Mesenteric fat pad (tissue), 1 donor: ENCODE results near the gene MPIG6B. TPM values are rescaled to one million over a fixed set of nuclear protein-coding genes. Genes with fewer than 3 reads are reported as not detected.

Experiments used
- DNase-seq: peaks from one replicate; pipeline ENCODE4 v3.0.0-alpha.2; 2020; ENCODE audit warnings: low spot score
- total RNA-seq: library from RNA; stranded (reverse); fragmentation: NEBNext Ultra II Directional; extraction: Animal tissue kit (Norgen Biotek cat#: 25700); gene quantifications from one replicate; pipeline ENCODE4 v1.2.1, GENCODE V29; 2021
- donor health status: DM: yes; HTN: yes; CAD: no.

The MPIG6B gene
- total RNA-seq, 1 donor from 2014 or later: not detected

DNA sequence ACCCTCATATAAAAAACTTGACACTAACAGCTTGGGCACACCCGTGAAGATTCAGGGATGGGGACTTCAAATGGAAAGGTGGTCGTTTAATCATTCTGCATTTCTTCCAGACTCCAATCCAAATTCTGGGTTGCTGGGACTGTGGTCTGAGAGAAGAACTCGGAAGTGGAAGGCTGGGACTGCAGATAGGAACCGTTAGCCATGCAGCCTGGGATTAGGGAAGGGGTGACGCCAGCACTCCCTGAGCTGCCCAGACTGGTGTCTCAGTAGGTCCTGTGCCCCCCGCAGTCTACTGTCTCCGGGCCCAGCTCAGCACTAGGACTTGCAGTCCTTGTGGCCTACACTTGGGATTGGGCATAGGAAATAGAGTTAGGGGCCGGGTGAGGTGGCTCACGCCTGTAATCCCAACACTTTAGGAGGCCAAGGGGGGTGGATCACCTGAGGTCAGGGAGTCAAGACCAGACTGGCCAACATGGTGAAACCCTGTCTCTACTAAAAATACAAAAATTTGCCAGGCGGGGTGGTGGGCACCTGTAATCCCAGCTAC, 13.7 kb downstream of the MPIG6B start:
- DNase-seq: no peak

DNA sequence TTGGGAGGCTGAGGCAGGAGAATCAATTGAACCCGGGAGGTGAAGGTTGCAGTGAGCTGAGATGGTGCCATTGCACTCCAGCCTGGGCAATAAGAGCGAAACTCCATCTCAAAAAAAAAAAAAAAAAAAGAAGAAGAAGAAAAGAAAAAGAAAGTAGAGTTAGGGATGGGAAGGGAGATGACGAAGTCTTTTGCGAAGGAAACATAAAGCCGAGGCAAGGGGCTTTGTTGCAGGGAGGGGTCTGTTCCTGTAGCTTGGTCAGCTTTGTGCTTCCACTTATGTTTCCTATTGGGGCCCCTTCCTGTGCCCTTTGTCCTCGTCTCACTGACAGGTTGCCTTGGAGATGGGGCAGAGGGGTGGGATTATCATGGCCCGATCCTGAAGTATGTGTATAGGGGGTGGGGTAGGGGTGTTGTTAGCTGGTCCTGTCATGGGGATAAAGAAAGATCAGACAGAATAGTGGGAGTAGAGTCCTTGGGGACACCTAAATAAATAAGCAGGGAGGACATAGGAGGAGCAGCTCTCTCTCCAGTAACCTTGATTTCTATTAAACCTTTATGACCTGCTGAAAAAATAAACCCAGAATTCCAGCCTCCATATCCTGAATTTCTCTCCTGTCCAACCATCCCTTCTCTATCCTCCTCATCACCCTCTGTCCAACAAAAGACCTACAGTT, 14.3 kb downstream of the MPIG6B start:
- DNase-seq: no peak

- DNase-seq: no peak
Measured at GRCh38 chr6:31737991-31738979, 15.1 kb downstream of the MPIG6B start.

DNA sequence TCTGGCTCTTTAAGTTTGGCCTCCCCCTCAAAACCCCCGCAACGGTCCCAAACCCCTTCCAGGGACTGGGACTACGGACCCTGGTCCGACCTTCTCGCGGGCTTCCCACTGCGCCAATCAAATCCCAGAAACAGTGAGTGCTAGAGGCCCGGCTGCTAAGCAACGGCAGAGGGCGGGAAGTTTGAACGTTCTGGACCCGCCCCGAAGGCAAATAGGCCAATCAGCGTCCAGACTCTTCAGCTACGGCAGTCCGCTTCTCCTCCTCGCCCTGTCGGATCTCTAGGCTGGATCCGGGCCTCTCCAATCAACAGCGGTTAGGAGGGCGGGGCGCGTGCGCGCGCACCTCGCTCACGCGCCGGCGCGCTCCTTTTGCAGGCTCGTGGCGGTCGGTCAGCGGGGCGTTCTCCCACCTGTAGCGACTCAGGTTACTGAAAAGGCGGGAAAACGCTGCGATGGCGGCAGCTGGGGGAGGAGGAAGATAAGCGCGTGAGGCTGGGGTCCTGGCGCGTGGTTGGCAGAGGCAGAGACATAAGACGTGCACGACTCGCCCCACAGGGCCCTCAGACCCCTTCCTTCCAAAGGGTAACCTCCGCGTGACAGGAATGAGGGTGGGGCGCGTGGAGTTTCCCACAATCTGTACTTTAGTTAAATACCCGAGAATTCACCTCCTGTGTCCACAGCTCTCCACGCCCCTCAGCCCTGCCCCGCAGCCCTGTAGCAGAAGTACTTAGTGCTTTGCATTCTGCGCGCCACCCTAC, 16.6 kb downstream of the MPIG6B start, which contains the start of gene MSH5:
Gene MSH5, plus strand, starts transcription at position 367 of the 758 bp plus-strand sequence. CDS start 462 bp downstream, outside the sequence.
- peak; percentile 98 for DNase-seq

DNA sequence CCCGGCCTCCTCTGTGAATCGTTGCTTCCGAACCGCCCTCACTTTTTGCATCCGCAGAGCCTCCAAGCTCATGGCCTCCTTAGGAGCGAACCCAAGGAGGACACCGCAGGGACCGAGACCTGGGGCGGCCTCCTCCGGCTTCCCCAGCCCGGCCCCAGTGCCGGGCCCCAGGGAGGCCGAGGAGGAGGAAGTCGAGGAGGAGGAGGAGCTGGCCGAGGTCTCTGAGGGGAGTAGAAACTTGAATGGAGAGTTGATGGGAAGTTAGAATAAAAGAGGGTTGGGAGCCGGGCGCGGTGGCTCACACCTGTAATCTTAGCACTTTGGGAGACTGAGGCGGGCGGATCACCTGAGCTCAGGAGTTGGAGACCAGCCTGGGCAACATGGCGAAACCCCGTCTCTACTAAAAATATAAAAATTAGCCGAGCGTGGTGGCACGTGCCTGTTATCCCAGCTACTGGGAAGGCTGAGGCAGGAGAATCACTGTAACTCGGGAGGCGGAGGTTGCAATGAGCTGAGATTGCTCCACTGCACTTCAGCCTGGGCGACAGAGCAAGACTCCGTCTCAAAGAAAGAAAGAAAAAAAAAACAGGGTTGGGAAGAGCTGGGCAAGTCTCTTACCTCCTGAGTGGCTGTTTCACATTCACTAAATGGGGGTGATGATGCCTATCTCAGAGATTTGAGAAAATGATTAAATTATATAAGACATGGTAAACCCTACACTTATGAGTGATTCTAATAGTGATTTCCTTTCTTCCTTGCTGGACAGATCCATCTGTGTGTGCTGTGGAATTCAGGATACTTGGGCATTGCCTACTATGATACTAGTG, 17.4 kb downstream of the MPIG6B start:
- DNase-seq: no peak

GRCh38 chr6:31741815-31742214, 18.6 kb downstream of the MPIG6B start:
- DNase-seq: no peak

DNA sequence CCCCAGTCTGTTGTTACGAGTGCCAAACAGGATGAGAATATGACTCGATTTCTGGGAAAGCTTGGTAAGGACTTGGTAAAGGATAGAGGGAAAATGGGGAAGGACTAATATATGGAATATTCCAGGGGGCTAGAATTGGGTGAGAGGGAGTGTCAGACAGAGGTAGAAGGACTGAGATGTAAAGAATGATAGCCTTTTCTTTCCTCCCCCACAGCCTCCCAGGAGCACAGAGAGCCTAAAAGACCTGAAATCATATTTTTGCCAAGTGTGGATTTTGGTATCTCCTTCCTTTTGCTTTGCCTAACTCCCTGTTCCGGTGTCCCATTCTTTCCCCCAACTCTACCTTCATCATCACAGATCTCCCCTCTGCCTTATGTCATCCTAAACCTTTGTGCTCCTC, 19.7 kb downstream of the MPIG6B start:
- no peak for DNase-seq

DNA sequence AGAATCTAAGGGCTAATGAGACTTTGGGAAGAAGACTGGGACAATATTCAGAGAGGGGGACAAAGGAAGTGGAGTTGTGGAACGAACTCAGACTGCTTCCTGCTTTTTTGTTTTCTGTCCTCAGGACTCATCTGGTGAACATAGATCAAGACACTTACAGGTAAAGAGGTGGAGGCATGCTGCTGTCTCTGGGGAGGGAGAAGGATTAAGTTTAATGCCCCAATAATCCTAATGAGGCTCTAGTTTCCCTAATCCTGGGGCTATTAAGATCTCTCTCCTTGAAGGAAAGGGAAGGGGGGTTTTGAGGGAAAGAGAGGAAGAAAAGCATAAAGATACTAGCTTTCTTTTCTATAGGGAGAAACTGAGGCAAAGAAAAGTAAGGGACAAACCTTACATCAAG, 21.2 kb downstream of the MPIG6B start:
- DNase-seq: no peak

- no peak for DNase-seq
Measured at GRCh38 chr6:31749301-31750036, 26.3 kb downstream of the MPIG6B start.

- DNase-seq: no peak
Measured at GRCh38 chr6:31750411-31751022, 27.3 kb downstream of the MPIG6B start.

- no peak for DNase-seq
Measured at GRCh38 chr6:31752739-31753319, 29.7 kb downstream of the MPIG6B start.

DNA sequence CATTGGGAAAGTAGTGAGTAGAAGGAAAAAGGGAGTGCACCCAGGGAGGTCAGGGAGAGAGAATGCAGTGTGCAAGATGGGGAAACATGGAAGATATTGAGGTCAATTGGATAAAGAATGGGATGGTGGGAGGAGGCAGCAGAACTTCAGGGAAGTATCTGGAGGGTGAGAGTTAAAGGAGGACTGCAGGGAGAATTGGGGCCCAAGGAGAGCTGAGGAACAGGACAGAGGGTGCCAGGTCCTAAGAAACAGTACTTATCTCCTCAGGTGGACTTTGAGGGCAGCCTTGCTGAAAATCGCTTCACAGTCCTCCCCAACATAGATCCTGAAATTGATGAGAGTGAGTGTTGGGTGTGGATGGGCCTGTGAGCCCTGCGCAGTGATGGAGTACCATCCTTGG, 35.1 kb downstream of the MPIG6B start:
- DNase-seq: no peak

- no peak for DNase-seq
Measured at GRCh38 chr6:31760790-31761189, 37.6 kb downstream of the MPIG6B start.

DNA sequence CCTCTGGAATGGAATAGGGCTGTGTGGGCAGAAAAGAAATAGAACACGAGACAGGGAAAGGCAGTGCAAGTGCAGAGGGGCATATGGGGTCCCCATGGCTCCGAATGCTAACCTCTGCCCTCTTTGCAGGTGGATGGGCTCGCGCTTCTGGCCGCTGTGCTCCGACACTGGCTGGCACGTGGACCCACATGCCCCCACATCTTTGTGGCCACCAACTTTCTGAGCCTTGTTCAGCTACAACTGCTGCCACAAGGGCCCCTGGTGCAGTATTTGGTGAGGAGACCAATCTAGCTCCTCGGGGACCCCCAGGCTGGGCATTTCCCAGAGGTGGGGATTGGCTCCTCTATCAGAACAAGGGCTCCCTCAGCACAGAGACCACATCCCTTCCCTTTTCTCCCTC, 38.2 kb downstream of the MPIG6B start:
- DNase-seq: no peak

- DNase-seq: no peak
Measured at GRCh38 chr6:31762356-31762755, 39.2 kb downstream of the MPIG6B start, which contains the start of gene SAPCD1. SAPCD1 (plus strand) TSS chr6:31762656; CDS start chr6:31763055, 399 bp downstream.

DNA sequence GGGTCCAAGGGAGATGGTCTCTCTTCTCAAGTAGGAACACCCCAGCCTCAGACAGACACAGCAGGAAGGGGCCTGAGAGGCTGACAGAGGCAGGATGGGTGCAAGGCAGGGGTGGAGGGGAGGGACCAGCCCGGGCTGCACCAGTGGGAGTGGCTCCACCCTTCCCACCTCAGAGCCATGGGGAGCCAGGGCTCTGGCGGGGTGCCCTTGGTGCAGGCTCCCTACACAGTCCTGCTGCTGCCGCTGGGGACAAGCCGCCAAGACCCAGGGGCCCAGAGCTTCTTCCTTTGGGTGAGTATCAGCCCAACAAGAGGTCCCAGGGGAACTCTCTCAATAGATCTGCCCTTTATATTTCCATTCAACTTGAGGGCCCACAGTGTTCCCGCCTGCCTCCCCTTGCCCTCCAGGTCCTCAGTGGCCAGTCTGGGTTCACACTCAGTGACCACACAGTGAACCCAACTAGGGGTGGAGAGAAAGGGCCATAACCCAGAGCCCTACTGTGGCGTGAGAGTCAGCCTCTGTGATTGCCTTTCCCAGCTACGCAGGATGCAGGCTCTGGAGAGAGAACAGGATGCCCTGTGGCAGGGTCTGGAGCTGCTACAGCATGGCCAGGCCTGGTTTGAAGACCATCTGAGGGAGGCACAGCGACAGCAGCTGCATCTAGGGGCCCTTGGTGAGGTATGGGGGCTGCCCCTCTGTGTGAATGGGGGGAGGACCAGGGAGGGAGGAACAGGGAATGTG, 39.9 kb downstream of the MPIG6B start:
- no peak for DNase-seq

DNA sequence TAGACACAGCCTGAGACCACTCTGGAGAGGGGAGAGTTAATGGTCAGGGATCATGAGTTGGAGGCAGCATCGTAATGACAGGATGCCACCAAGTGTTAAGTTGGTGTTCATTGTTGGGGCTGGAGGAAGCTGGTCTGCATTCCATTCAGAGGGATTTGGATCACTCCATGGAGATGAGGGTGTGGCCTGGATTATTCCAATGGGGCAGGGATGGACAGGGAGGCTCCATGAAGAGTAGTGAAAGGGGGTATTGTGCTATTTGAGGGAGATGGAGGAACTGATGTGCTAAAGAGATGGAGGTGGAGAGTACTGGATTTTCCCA, 40.4 kb downstream of the MPIG6B start:
- DNase-seq: no peak

DNA sequence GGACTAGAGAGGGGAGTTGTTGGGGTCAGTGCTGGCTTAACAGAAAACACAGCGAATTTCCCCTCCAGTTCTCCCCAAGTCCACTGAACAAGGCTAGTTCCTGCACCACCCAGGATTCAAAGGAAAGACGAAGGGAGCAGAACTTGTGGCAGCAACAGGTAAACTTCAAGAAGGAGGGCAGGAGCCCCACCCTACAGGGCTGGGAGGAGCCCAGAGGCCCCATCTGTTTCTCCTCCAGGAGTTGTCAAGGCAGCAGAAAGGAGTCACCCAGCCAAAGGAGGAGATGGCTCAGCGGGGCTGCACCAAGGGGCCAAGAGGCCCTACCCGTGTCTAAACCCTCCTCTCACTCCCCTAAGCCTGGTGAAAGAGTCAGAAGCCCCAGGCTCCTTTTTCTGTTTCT, 41.0 kb downstream of the MPIG6B start:
- no peak for DNase-seq
